Activated T-cell treated with anti-CD3 and anti-CD28 coated beads for 4 hours (primary cell): ENCODE results near the gene MAOA.
A peak's percentile ranks its signal among the peaks of the same experiment; 100 is the strongest.
"Not testable (repeated sequence)": the region's sequence is repeated elsewhere in the genome, so short reads cannot be mapped to it uniquely, and the experiment has no call there.

Experiments
- DNase-seq: peaks from one replicate; pipeline ENCODE4 v3.0.0-alpha.2; 2020

MAOA gene

GRCh38 chrX:43718546-43718945, 62.4 kb downstream of the MAOA start:
- DNase-seq, result no peak

- DNase-seq, result no peak
Measured at GRCh38 chrX:43718956-43719355, 62.9 kb downstream of the MAOA start.

- no peak for DNase-seq
Measured at GRCh38 chrX:43720082-43720481, 64.0 kb downstream of the MAOA start.

GRCh38 chrX:43720961-43721360, 64.9 kb downstream of the MAOA start:
- DNase-seq, result no peak

- DNase-seq, result not testable (repeated sequence)
Measured at GRCh38 chrX:43725227-43725626, 69.1 kb downstream of the MAOA start.

- DNase-seq, result not testable (repeated sequence)
Measured at GRCh38 chrX:43727254-43727653, 71.2 kb downstream of the MAOA start.

GRCh38 chrX:43728002-43728401, 71.9 kb downstream of the MAOA start:
- no peak for DNase-seq

- no peak for DNase-seq
Measured at GRCh38 chrX:43728966-43729365, 72.9 kb downstream of the MAOA start.

GRCh38 chrX:43731086-43731485, 75.0 kb downstream of the MAOA start:
- no peak for DNase-seq

- DNase-seq, result no peak
Measured at GRCh38 chrX:43733699-43734098, 77.6 kb downstream of the MAOA start.

GRCh38 chrX:43734444-43734843, 78.3 kb downstream of the MAOA start:
- no peak for DNase-seq

GRCh38 chrX:43735534-43735933, 79.4 kb downstream of the MAOA start:
- no peak for DNase-seq

- DNase-seq, result no peak
Measured at GRCh38 chrX:43735957-43736356, 79.9 kb downstream of the MAOA start.

- DNase-seq, result no peak
Measured at GRCh38 chrX:43741843-43742573, 85.9 kb downstream of the MAOA start.

- DNase-seq, result no peak
Measured at GRCh38 chrX:43743100-43743822, 87.2 kb downstream of the MAOA start.

GRCh38 chrX:43744284-43744683, 88.2 kb downstream of the MAOA start:
- no peak for DNase-seq

- DNase-seq, result no peak
Measured at GRCh38 chrX:43745938-43746721, 90.0 kb downstream of the MAOA start.

GRCh38 chrX:43747476-43747875, 91.4 kb downstream of the MAOA start:
- DNase-seq, result no peak

GRCh38 chrX:43750248-43750676, 94.2 kb downstream of the MAOA start:
- peak; percentile 13 for DNase-seq

GRCh38 chrX:43753637-43754036, 97.5 kb downstream of the MAOA start:
- no peak for DNase-seq

- DNase-seq, result no peak
Measured at GRCh38 chrX:43756076-43756475, 100.0 kb downstream of the MAOA start.

- no peak for DNase-seq
Measured at GRCh38 chrX:43758044-43758443, 101.9 kb downstream of the MAOA start.

GRCh38 chrX:43785930-43786591, 130.0 kb downstream of the MAOA start:
- no peak for DNase-seq
